ENCODE measurements around the gene ICE2.

- TF ChIP-seq CTCF (IDR thresholded peaks at IDR 0.05 in 2 of 3, conservative IDR thresholded peaks at IDR 0.05 in 1 of 3; ENCODE audit: borderline replicate concordance in 1 of 3, insufficient read depth in 1 of 3, low read depth in 2 of 3, low read length in 2 of 3) (no peak), EGR1 (IDR thresholded peaks at IDR 0.05; ENCODE audit: low read depth) (no peak), ZNF274 (IDR thresholded peaks at IDR 0.05; ENCODE audit: low read depth, low read length) (no peak), YY1 (IDR thresholded peaks at IDR 0.05; ENCODE audit: extremely low read depth, insufficient replicate concordance, low read depth, low read length) (no peak), POLR2A (IDR thresholded peaks at IDR 0.05; ENCODE audit: borderline replicate concordance, extremely low read depth, insufficient read depth, insufficient read length) (no peak), POLR2AphosphoS5 (IDR thresholded peaks at IDR 0.05; ENCODE audit: low read depth, low read length) (no peak)
Observed at GRCh38 chr15:60457985-60458384, 21.0 kb downstream of the ICE2 start.

Measured in HCT116 (cell line).